PFSK-1 (cell line): Measurements from ENCODE around the gene CDC26.

Source experiments
- FOXP2 ChIP-seq: optimal IDR thresholded peaks from 2 replicates; pipeline ENCODE3; 2011; ENCODE audit warnings: borderline replicate concordance, control low read depth, inconsistent platforms; ENCODE audit not compliant: insufficient read depth; ENCODE audit errors: extremely low read length, extremely low read depth
- POLR2AphosphoS5 ChIP-seq: IDR thresholded peaks from 2 replicates; pipeline ENCODE4 v1.6.1; 2012; ENCODE audit warnings: low read depth, mild to moderate bottlenecking, control low read depth, low read length, moderate library complexity
- SIN3A ChIP-seq: IDR thresholded peaks from 2 replicates; pipeline ENCODE4 v1.6.1; 2012; ENCODE audit warnings: mild to moderate bottlenecking, low read length, moderate library complexity, borderline replicate concordance; ENCODE audit not compliant: insufficient read depth
- TAF1 ChIP-seq: IDR thresholded peaks from 2 replicates; pipeline ENCODE4 v1.6.1; 2012; ENCODE audit warnings: low read length, control low read depth, borderline replicate concordance; ENCODE audit not compliant: insufficient read depth
- TF ChIP-seq, protein P1 (sequence below), 2 experiments: IDR thresholded peaks; 2 replicates each; pipeline versions ENCODE4 v1.6.1 to v1.8.0; 2011 to 2012; ENCODE audit warnings: low read depth in 2 of 2, low read length in 2 of 2, control low read depth in 1 of 2, inconsistent platforms in 1 of 2, mild to moderate bottlenecking in 1 of 2, moderate library complexity in 1 of 2; ENCODE audit not compliant: insufficient read depth in 1 of 2

CDC26 gene

DNA sequence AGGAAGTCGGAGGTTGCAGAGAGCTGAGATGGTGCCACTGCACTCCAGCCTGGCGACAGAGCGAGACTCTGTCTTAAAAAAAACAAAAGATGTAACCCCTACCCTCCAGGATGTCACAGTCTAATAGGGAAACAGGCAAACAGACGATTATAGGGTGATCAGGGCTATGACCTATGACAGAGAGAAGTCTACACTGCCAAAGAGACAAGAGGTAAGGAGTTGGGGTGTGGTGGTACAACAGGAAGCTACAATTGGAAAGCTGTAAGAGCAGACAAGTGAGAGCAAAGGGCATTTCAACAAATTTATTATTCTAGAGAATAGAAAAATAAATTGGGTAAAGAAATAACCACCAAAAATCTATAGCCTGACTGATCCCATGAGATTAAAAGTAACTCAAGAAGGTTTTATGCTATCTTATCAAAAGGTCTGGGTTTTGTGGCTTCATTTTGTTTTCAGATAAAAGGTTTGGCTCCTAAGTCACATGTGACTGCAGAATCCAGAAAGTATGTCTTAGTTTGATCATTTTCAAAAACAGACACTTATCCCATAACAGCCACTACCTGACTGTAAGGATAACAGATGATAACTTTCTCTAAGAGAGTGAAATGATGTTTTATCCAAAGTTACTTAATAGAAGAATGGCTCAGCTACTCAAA lies 7.3 kb downstream of the CDC26 start:
- TF ChIP-seq TAF1 (no peak), FOXP2 (no peak), SIN3A (no peak), POLR2AphosphoS5 (no peak)
- TF ChIP-seq, protein P1, sequence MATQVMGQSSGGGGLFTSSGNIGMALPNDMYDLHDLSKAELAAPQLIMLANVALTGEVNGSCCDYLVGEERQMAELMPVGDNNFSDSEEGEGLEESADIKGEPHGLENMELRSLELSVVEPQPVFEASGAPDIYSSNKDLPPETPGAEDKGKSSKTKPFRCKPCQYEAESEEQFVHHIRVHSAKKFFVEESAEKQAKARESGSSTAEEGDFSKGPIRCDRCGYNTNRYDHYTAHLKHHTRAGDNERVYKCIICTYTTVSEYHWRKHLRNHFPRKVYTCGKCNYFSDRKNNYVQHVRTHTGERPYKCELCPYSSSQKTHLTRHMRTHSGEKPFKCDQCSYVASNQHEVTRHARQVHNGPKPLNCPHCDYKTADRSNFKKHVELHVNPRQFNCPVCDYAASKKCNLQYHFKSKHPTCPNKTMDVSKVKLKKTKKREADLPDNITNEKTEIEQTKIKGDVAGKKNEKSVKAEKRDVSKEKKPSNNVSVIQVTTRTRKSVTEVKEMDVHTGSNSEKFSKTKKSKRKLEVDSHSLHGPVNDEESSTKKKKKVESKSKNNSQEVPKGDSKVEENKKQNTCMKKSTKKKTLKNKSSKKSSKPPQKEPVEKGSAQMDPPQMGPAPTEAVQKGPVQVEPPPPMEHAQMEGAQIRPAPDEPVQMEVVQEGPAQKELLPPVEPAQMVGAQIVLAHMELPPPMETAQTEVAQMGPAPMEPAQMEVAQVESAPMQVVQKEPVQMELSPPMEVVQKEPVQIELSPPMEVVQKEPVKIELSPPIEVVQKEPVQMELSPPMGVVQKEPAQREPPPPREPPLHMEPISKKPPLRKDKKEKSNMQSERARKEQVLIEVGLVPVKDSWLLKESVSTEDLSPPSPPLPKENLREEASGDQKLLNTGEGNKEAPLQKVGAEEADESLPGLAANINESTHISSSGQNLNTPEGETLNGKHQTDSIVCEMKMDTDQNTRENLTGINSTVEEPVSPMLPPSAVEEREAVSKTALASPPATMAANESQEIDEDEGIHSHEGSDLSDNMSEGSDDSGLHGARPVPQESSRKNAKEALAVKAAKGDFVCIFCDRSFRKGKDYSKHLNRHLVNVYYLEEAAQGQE (IDR thresholded peaks at IDR 0.05; ENCODE audit: insufficient read depth in 1 of 2, low read depth in 2 of 2, low read length in 2 of 2) = no peak

DNA sequence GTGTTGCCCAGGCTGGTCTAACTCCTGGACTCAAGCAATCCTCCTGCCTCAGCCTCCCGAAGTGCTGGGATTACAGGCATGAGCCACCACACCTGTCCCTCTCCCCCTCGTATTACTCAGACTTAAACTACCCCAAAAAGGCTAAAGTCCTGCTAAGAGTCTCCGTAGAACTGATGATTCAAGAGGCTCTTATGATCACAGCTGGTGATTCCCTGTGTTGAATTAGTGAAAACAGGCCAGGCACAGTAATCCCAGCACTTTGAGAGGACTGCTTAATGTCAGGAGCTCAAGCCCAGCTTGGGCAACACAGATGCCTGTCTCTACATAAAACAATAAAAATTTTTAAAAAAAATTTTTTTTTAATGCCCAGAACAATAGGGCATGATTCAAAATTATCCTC lies 9.2 kb downstream of the CDC26 start:
- TF ChIP-seq FOXP2 (no peak), SIN3A (no peak), TAF1 (no peak), POLR2AphosphoS5 (no peak)
- TF ChIP-seq, protein P1 (IDR thresholded peaks at IDR 0.05; ENCODE audit: insufficient read depth in 1 of 2, low read depth in 2 of 2, low read length in 2 of 2) = no peak

DNA sequence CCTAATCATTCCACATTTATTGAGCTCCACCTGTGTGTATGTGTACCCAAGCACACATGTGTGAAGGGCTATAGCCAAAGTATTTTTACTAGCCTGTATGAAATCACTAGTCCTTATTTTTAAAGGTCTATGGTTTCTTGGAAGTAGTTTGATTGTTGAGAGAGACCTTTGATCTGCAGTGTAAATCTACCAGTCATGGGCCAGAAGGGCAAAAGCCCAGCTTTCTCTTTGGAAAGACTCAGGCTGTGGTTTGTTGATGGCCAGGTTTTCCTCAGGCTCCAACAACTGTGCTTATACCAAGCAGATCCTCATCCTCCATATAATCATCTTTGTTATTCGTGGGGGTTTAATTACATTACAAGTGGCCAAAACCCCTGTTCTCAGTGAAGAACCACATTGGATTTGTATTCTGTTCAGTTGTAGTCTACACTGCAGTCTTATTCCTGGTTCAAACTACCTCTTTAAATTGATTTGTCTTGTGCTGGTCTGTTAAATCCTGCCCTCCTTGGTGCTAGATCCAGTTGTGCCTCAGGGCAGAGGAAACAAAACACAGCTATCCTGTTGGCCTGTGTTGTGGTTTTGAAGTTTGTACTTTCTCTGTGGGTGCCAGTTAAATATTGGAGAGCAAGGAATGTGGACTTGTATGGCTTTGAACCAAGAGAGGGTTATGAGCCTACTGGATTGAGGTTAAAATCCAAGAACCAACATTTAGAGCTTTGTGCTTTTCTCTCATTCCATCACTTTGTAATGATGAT lies 13.3 kb downstream of the CDC26 start:
- TF ChIP-seq TAF1 (no peak), SIN3A (no peak), FOXP2 (no peak), POLR2AphosphoS5 (no peak)
- TF ChIP-seq, protein P1 (IDR thresholded peaks at IDR 0.05; ENCODE audit: insufficient read depth in 1 of 2, low read depth in 2 of 2, low read length in 2 of 2) = no peak

DNA sequence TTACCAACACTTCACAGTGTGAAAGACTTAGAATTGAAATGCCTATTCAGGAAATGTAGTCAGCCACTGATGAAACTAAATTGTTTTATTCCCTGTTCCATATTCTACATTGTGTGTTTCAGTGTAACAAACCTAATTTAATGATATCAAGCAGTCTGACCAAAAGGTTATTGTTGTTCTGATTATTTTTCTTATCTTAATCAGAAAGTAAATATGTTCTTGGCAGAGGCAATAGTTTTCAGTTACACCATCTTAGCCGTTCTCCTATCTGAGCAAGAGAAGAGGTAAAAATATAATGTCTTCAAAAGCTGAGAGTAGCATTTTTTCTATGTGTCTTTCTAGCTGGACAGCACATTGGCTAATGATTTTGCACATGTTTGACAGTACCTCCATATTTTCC lies 17.1 kb downstream of the CDC26 start:
- TF ChIP-seq TAF1 (no peak), FOXP2 (no peak), SIN3A (no peak), POLR2AphosphoS5 (no peak)
- TF ChIP-seq, protein P1 (IDR thresholded peaks at IDR 0.05; ENCODE audit: insufficient read depth in 1 of 2, low read depth in 2 of 2, low read length in 2 of 2) = no peak
